Activated CD8-positive, alpha-beta T cell treated with anti-CD3 and anti-CD28 coated beads for 36 hours (primary cell): ENCODE results near the gene ALCAM. TPM values are rescaled to one million over a fixed set of nuclear protein-coding genes. Genes with fewer than 3 reads are reported as not detected.

ENCODE experiments used
- ATAC-seq: fragments of 200-7000 bp; cut with Tn5 transposase; one replicate; pipeline ENCODE4 v1.10.0; 2021; ENCODE audit warnings: mild to moderate bottlenecking, moderate library complexity
- CTCF ChIA-PET: fragments of 350-600 bp; sonication (Branson Sonifier 250); formaldehyde crosslinking; loops from one replicate; lab custom pipeline; 2021; ENCODE audit warnings: antibody characterized with exemption; lab: Charles Lee
- POLR2A ChIA-PET: fragments of 350-600 bp; sonication (Branson Sonifier 250); formaldehyde crosslinking; loops from one replicate; lab custom pipeline; 2021; ENCODE audit warnings: antibody characterized with exemption; lab: Charles Lee
- DNase-seq: peaks from one replicate; pipeline ENCODE4 v3.0.0-alpha.2; 2020
- H3K27ac Mint-ChIP-seq: one replicate; pipeline ENCODE4 v1.8.0; 2021; ENCODE audit warnings: mild to moderate bottlenecking, mixed read lengths
- H3K27me3 Mint-ChIP-seq: one replicate; pipeline ENCODE4 v1.8.0; 2021; ENCODE audit warnings: mixed read lengths
- H3K36me3 Mint-ChIP-seq: one replicate; pipeline ENCODE4 v1.8.0; 2021; ENCODE audit warnings: low read depth, mixed read lengths
- H3K4me1 Mint-ChIP-seq: one replicate; pipeline ENCODE4 v1.8.0; 2021; ENCODE audit warnings: low read depth, mixed read lengths
- H3K4me3 Mint-ChIP-seq: one replicate; pipeline ENCODE4 v1.8.0; 2021; ENCODE audit warnings: mild to moderate bottlenecking, moderate library complexity, mixed read lengths
- H3K9me3 Mint-ChIP-seq: one replicate; pipeline ENCODE4 v1.8.0; 2021; ENCODE audit warnings: mixed read lengths
- CTCF ChIP-seq: fragments of 200-600 bp; IDR thresholded peaks from one replicate; pipeline ENCODE4 v1.8.0; 2022; ENCODE audit warnings: antibody characterized with exemption, mild to moderate bottlenecking
- intact Hi-C: fragments of 100-400 bp; cut with micrococcal nuclease; formaldehyde crosslinking; loops from one replicate; pipeline ENCODE4 v1.10.0; 2022
- total RNA-seq, 2 experiments: library from RNA; stranded (reverse); gene quantifications; one replicate each; pipeline ENCODE4 v1.2.3, GENCODE V29; 2021

Gene ALCAM
- total RNA-seq, 2 experiments from 2014 or later = 13.9 to 14.5 TPM

DNA sequence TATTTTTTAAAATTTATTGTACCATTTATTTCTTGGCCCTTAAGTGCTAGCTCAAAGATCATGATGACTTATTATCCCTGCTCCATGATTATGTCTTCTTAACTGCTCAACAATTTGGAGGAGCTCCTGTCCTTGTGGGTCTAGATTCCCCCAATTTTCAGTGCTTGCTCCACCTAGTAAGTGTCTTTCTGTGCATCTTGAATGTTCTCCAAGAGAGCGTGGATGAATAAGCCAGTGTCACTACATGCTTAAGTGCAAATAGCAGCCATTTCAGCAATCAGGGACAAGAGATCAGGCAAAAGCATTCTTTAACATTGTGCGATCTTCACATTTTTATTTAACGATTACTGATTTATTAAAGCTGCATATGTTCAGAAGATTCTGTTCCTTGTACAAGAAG is 99.4 kb downstream of the ALCAM start:
- no peak for DNase-seq
- intact Hi-C loops = no loop called here
- no peak overlapping the region for H3K4me3 Mint-ChIP-seq
- no peak for ATAC-seq
- CTCF ChIA-PET = interaction anchor here (1.0 kb wide), 1 partner anchor 8 kb away, joined by 3 read pairs; no protein-coding TSS in a partner anchor
- no peaks in the 10 kb centered on the region for H3K4me1 Mint-ChIP-seq
- no peaks in the 10 kb centered on the region for H3K27me3 Mint-ChIP-seq
- H3K36me3 Mint-ChIP-seq = no peaks in the 10 kb centered on the region
- H3K9me3 Mint-ChIP-seq = no peaks in the 10 kb centered on the region
- no peak overlapping the region for H3K27ac Mint-ChIP-seq
- no peak for TF ChIP-seq CTCF
- POLR2A ChIA-PET = no interaction called here

DNA sequence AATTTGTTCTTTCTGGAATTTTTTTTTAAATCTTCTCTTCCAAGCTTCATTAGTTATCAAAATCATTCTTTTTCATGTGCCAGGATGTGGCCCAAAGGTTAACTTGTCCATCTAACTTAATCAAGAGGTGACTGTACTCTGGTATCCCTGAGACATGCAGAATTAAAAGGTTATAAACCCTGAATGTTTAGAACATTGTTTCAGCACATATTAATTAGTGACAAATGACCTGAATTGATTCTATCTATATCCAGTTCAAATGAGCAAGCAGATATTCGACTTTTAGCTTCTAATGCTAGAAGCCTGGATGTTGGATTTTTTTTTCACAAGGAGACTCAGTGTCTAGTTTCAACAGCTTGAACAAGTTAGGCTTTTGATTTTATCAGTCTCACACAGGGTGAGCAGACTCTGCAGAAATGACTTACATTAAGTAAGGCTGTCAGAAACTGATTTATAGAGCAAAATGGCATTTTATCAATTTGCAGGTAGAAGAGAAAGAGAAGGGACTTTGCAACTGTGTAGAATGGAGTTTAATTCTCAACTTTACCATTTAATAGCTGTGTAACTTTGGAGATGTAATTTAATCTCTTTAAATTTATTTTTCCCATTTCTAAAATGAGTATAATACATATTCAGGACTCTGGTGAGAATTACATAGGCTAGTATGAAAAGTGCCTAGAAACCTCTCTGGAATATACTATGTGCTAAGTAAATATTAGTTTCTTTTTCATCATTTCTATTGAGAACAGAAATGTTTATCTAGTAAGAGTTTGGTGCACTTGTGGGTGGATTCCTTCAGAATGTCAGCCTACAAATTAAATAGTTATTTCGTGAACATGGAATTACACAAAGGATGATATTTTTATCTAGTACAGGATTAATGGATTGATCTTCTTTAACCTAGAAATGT is 100.0 kb downstream of the ALCAM start:
- H3K27ac Mint-ChIP-seq = no peak overlapping the region
- H3K27me3 Mint-ChIP-seq = no peaks in the 10 kb centered on the region
- no peak for ATAC-seq
- H3K4me3 Mint-ChIP-seq = no peak overlapping the region
- DNase-seq = no peak
- H3K36me3 Mint-ChIP-seq = no peaks in the 10 kb centered on the region
- TF ChIP-seq CTCF = no peak
- H3K9me3 Mint-ChIP-seq = no peaks in the 10 kb centered on the region
- intact Hi-C loops = no loop called here
- no peaks in the 10 kb centered on the region for H3K4me1 Mint-ChIP-seq
- ChIA-PET POLR2A (no interaction called here), CTCF (no interaction called here)

DNA sequence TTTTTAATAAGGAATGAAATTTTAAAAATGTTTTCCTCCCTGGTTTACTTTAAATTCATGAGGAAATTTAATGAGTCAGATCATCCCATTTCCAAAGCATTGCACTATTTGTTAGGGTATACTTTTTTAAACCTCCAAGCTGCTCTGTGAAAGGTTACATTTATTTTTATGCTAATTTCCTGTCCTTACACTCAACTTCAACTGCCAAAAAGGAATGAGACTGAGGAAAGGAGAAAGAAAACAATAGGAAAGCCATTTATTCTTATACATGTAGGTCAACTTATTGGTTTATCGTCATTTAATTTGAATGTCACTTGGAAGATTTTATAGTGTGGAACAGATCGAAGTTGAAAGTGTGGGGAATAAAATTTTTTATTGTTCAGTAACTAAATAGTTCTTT is 104.1 kb downstream of the ALCAM start:
- TF ChIP-seq CTCF = no peak
- CTCF ChIA-PET = no interaction called here
- Mint-ChIP-seq H3K27me3 (peaks cover 1% of the 10 kb centered on the region), H3K4me1 (peaks cover 13% of the 10 kb centered on the region), H3K27ac (no peak overlapping the region), H3K4me3 (no peak overlapping the region), H3K36me3 (no peaks in the 10 kb centered on the region), H3K9me3 (no peaks in the 10 kb centered on the region)
- DNase-seq = no peak
- POLR2A ChIA-PET = no interaction called here
- ATAC-seq = no peak
- intact Hi-C loops = no loop called here

DNA sequence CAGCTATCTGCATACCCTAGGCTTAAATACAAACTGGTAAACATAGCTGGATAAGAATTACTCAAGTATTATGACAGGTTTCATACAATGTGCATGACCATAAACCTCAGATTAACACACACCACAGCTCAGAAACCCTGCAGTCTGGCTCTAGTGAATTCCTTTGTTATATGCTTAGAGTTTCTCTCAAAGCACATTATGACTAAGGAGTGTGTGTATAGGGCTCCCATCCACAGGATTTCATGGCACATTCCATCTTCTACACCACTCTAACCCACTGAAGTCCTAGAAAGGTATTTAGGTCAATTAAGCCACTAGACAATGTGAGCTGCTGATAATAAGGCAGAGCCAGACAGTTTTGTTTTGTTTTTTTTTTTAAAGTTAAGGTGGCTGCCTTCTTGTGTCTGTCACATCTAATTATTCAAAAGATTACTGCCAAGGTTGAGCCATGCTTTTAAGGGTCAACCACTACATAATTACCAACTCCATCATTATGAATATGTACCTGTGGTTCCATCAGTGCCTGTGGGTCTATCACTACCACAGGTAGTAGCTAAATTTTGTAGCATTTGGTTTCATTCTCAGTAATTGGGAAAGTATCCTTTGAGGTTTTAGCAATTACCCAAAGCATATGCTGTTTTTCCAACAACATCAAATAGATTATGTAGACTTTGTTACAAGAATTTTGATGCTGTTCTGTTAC is 107.0 kb downstream of the ALCAM start:
- intact Hi-C loops = no loop called here
- Mint-ChIP-seq H3K4me3 (no peak overlapping the region), H3K36me3 (peaks cover 1% of the 10 kb centered on the region), H3K27me3 (peaks cover 3% of the 10 kb centered on the region), H3K27ac (no peak overlapping the region), H3K4me1 (peaks cover 13% of the 10 kb centered on the region), H3K9me3 (peaks cover 5% of the 10 kb centered on the region)
- no peak for DNase-seq
- ChIA-PET CTCF (no interaction called here), POLR2A (no interaction called here)
- TF ChIP-seq CTCF = no peak
- ATAC-seq = peak; percentile 27

DNA sequence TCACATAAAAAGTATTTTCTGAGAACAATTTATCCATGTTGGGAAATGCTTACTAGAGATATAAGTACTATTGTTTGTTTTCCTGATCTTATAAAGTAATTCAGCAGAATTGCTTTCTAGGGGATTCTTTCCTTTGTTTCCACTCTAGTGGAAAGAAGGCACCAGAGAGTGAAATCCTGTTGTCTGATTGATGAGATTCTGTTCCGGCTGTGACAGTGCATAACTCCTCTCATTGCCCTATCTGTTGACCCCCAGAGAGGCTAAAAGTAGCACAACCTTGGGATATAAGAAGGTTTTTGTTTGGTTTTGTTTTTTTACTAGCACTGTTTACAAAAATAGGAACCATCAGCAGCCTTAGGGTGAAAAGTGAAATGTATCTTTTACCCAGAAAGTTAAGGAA is 114.1 kb downstream of the ALCAM start:
- no peak overlapping the region for H3K27ac Mint-ChIP-seq
- no peak for TF ChIP-seq CTCF
- H3K9me3 Mint-ChIP-seq = peaks cover 5% of the 10 kb centered on the region
- ATAC-seq = no peak
- no peak for DNase-seq
- peaks cover 3% of the 10 kb centered on the region for H3K27me3 Mint-ChIP-seq
- intact Hi-C loops = no loop called here
- peaks cover 1% of the 10 kb centered on the region for H3K36me3 Mint-ChIP-seq
- POLR2A ChIA-PET = no interaction called here
- H3K4me1 Mint-ChIP-seq = no peaks in the 10 kb centered on the region
- CTCF ChIA-PET = no interaction called here
- H3K4me3 Mint-ChIP-seq = no peak overlapping the region
